IMR-90 (cell line): Measurements from ENCODE around the gene ZDHHC11B. TPM values are rescaled to one million over a fixed set of nuclear protein-coding genes. Genes with fewer than 3 reads are reported as not detected.

Source experiments
- ATAC-seq: fragments of 200-7000 bp; cut with Tn5 transposase; 2 replicates; pipeline ENCODE4 v1.9.1; 2020; ENCODE audit warnings: low read depth, mild to moderate bottlenecking, moderate library complexity
- BruUV-seq: library from RNA; stranded (reverse); fragments of 400-500 nt; replicated peaks from 2 replicates; lab custom pipeline; 2021; lab: Mats Ljungman, UMichigan
- CTCF ChIA-PET: fragments of 300-600 bp; formaldehyde crosslinking; extraction: SDS; loops from one replicate; lab custom pipeline; 2021; ENCODE audit warnings: antibody characterized with exemption; lab: Yijun Ruan, JAX
- POLR2A ChIA-PET: fragments of 300-600 bp; sonication (Branson Sonifier 250); formaldehyde crosslinking; loops from one replicate; lab custom pipeline; 2022; ENCODE audit warnings: antibody characterized with exemption; ENCODE audit not compliant: unreplicated experiment; lab: Charles Lee
- DNase-seq: peaks from one replicate; pipeline ENCODE4 v3.0.0; 2013
- H2AFZ ChIP-seq: replicated peaks from 2 replicates; pipeline ENCODE3; 2013; ENCODE audit warnings: low read length, mild to moderate bottlenecking; ENCODE audit not compliant: poor library complexity
- H2AK5ac ChIP-seq: 2 replicates; pipeline ENCODE4 v1.6.1; 2013; ENCODE audit warnings: low read depth, low read length, inconsistent platforms
- H2AK9ac ChIP-seq: replicated peaks from 2 replicates; pipeline ENCODE3; 2013; ENCODE audit warnings: mild to moderate bottlenecking, low read depth, low read length, moderate library complexity; ENCODE audit not compliant: poor library complexity
- H2BK120ac ChIP-seq: 2 replicates; pipeline ENCODE4 v1.6.1; 2013; ENCODE audit warnings: low read depth, low read length, inconsistent platforms
- H2BK15ac ChIP-seq: 3 replicates; pipeline ENCODE4 v1.6.1; 2013; ENCODE audit warnings: low read depth, low read length, inconsistent platforms
- H2BK20ac ChIP-seq: 2 replicates; pipeline ENCODE4 v1.6.1; 2013; ENCODE audit warnings: low read depth, mild to moderate bottlenecking, inconsistent platforms, low read length, moderate library complexity
- H2BK5ac ChIP-seq: 2 replicates; pipeline ENCODE4 v1.6.1; 2013; ENCODE audit warnings: mild to moderate bottlenecking, low read depth, low read length, inconsistent platforms; ENCODE audit not compliant: poor library complexity, severe bottlenecking
- H3K14ac ChIP-seq: replicated peaks from 2 replicates; pipeline ENCODE4 v1.6.1; 2013; ENCODE audit warnings: low read depth, low read length, inconsistent platforms
- H3K18ac ChIP-seq: 2 replicates; pipeline ENCODE4 v1.6.1; 2013; ENCODE audit warnings: low read depth, low read length, control low read depth
- H3K23ac ChIP-seq: 2 replicates; pipeline ENCODE4 v1.6.1; 2013; ENCODE audit warnings: low read depth, low read length, inconsistent platforms
- H3K27ac ChIP-seq: 2 replicates; pipeline ENCODE4 v1.5.1; 2013; ENCODE audit warnings: mild to moderate bottlenecking, control low read depth, low read length; ENCODE audit not compliant: insufficient read depth
- H3K27me3 ChIP-seq: 2 replicates; pipeline ENCODE4 v1.6.1; 2013; ENCODE audit warnings: low read length; ENCODE audit not compliant: control insufficient read depth, insufficient read depth
- H3K36me3 ChIP-seq: 2 replicates; pipeline ENCODE4 v1.6.1; 2013; ENCODE audit warnings: low read length, mixed read lengths; ENCODE audit not compliant: control insufficient read depth, insufficient read depth
- H3K4ac ChIP-seq: 2 replicates; pipeline ENCODE4 v1.6.1; 2013; ENCODE audit warnings: low read depth, low read length, inconsistent platforms
- H3K4me1 ChIP-seq: 2 replicates; pipeline ENCODE4 v1.6.1; 2013; ENCODE audit warnings: low read length, mixed read lengths; ENCODE audit not compliant: control insufficient read depth, insufficient read depth
- H3K4me2 ChIP-seq: 2 replicates; pipeline ENCODE4 v1.6.1; 2013; ENCODE audit warnings: low read depth, mild to moderate bottlenecking, control low read depth, low read length, moderate library complexity
- H3K4me3 ChIP-seq: 2 replicates; pipeline ENCODE4 v1.5.1; 2013; ENCODE audit warnings: low read depth, mild to moderate bottlenecking, control low read depth, low read length, moderate library complexity; ENCODE audit not compliant: insufficient read depth
- H3K56ac ChIP-seq: 2 replicates; pipeline ENCODE4 v1.6.1; 2013; ENCODE audit warnings: low read length, inconsistent platforms; ENCODE audit not compliant: insufficient read depth; ENCODE audit errors: extremely low read depth
- H3K79me1 ChIP-seq, 2 experiments: 2 replicates each; pipeline ENCODE4 v1.6.1; 2013; ENCODE audit warnings: low read length in 2 of 2, inconsistent platforms in 1 of 2, low read depth in 1 of 2
- H3K9ac ChIP-seq: 2 replicates; pipeline ENCODE4 v1.6.1; 2013; ENCODE audit warnings: low read depth, low read length, control low read depth
- H3K9me1 ChIP-seq: 2 replicates; pipeline ENCODE4 v1.6.1; 2013; ENCODE audit warnings: low read length, inconsistent platforms; ENCODE audit not compliant: insufficient read depth
- H3K9me3 ChIP-seq: 2 replicates; pipeline ENCODE4 v1.6.1; 2013; ENCODE audit warnings: low read length; ENCODE audit not compliant: control insufficient read depth, insufficient read depth
- H4K20me1 ChIP-seq: 2 replicates; pipeline ENCODE4 v1.6.1; 2013; ENCODE audit warnings: low read length, inconsistent platforms; ENCODE audit not compliant: insufficient read depth
- H4K5ac ChIP-seq: 2 replicates; pipeline ENCODE4 v1.6.1; 2013; ENCODE audit warnings: mild to moderate bottlenecking, low read depth, low read length, control low read depth
- H4K8ac ChIP-seq, 2 experiments: 2 replicates each; pipeline ENCODE4 v1.6.1; 2013; ENCODE audit warnings: low read depth in 2 of 2, low read length in 2 of 2, control low read depth in 1 of 2, inconsistent platforms in 1 of 2
- H4K91ac ChIP-seq: 2 replicates; pipeline ENCODE4 v1.6.1; 2013; ENCODE audit warnings: low read depth, low read length, inconsistent platforms; ENCODE audit not compliant: insufficient read depth
- BHLHE40 ChIP-seq: fragments of 150-350 bp; IDR thresholded peaks from 2 replicates; pipeline ENCODE4 v1.6.1; 2016; ENCODE audit warnings: mild to moderate bottlenecking, low read depth, low read length
- CEBPB ChIP-seq: IDR thresholded peaks from 2 replicates; pipeline ENCODE4 v1.6.1; 2012; ENCODE audit warnings: low read depth, low read length, improper control_type of control experiment
- CHD1 ChIP-seq: IDR thresholded peaks from 2 replicates; pipeline ENCODE4 v1.6.1; 2012; ENCODE audit warnings: low read depth, low read length, improper control_type of control experiment
- CTCF ChIP-seq: conservative IDR thresholded peaks from 2 replicates; pipeline ENCODE4 v1.5.1; 2012; ENCODE audit warnings: mild to moderate bottlenecking, low read depth, low read length, improper control_type of control experiment
- FOS ChIP-seq: fragments of 150-350 bp; IDR thresholded peaks from 2 replicates; pipeline ENCODE4 v1.6.1; 2016; ENCODE audit warnings: low read depth, low read length
- MXI1 ChIP-seq: IDR thresholded peaks from 2 replicates; pipeline ENCODE4 v1.6.1; 2012; ENCODE audit warnings: low read depth, mild to moderate bottlenecking, low read length, moderate library complexity, borderline replicate concordance
- POLR2A ChIP-seq: IDR thresholded peaks from 2 replicates; pipeline ENCODE4 v1.6.1; 2012; ENCODE audit warnings: mild to moderate bottlenecking, low read depth, low read length
- RAD21 ChIP-seq: IDR thresholded peaks from 2 replicates; pipeline ENCODE4 v1.6.1; 2012; ENCODE audit warnings: low read length, improper control_type of control experiment
- RCOR1 ChIP-seq: IDR thresholded peaks from 2 replicates; pipeline ENCODE4 v1.6.1; 2012; ENCODE audit warnings: mild to moderate bottlenecking, low read length, improper control_type of control experiment; ENCODE audit not compliant: insufficient replicate concordance
- SMC3 ChIP-seq: fragments of 150-350 bp; IDR thresholded peaks from 2 replicates; pipeline ENCODE4 v1.6.1; 2016; ENCODE audit warnings: low read depth, mild to moderate bottlenecking, antibody characterized with exemption, low read length, moderate library complexity
- USF2 ChIP-seq: fragments of 150-350 bp; IDR thresholded peaks from 2 replicates; pipeline ENCODE4 v1.6.1; 2017; ENCODE audit warnings: mild to moderate bottlenecking, antibody characterized with exemption, low read length, low read depth
- WGBS, 2 experiments: methylation state at CpG; one replicate each; pipeline versions ENCODE4 v1.1.5 to v1.1.7; 2013; ENCODE audit warnings: missing lambda C conversion rate in 2 of 2; ENCODE audit not compliant: insufficient read length in 1 of 2; ENCODE audit errors: extremely low coverage in 2 of 2; 5-methylcytosine and 5-hydroxymethylcytosine counted together
- dilution Hi-C: fragments of 300-500 bp; cut with HindIII; formaldehyde crosslinking; loops from one replicate; pipeline ENCODE4 v1.14.3; 2018; ENCODE audit warnings: low sequenced_read_pairs; ENCODE audit not compliant: unreplicated experiment
- in situ Hi-C: fragments of 300-500 bp; cut with MboI; formaldehyde crosslinking; loops from 3 replicates; pipeline ENCODE4 v1.14.3; 2019; ENCODE audit warnings: low sequenced_read_pairs, inconsistent platforms, mixed read lengths
- intact Hi-C: fragments of 100-400 bp; cut with micrococcal nuclease; formaldehyde crosslinking; loops from 2 replicates; pipeline ENCODE4 v1.10.0; 2022
- polyA plus RNA-seq, 3 experiments: library from polyadenylated mRNA; depleted of rRNA; stranded (reverse); fragments of >200 nt; gene quantifications; 2 replicates each; pipeline ENCODE4 v1.2.3, GENCODE V29; 2012; ENCODE audit warnings: low replicate concordance in 1 of 3
- total RNA-seq: library from RNA; depleted of rRNA; stranded (reverse); fragments of >200 nt; gene quantifications from 2 replicates; pipeline ENCODE4 v1.2.3, GENCODE V29; 2012

Gene ZDHHC11B
- total and polyA plus RNA-seq, 2 of the 4 experiments (the other 2 are of a cell fraction), result 0.12 TPM; not detected in 1

- no peak overlapping the region for H3K14ac ChIP-seq
- intact Hi-C loops, result no loop called here
These were observed 28.4 kb downstream of the ZDHHC11B start for GRCh38 chr5:756171-756570.

More at GRCh38 chr5:756171-756570, 28.4 kb downstream of the ZDHHC11B start:
- Histone ChIP-seq H3K56ac (no peak overlapping the region), H3K36me3 (no peaks in the 10 kb centered on the region), H2BK20ac (no peak overlapping the region), H4K20me1 (no peaks in the 10 kb centered on the region), H2BK5ac (no peak overlapping the region), H3K9ac (no peak overlapping the region), H3K23ac (no peak overlapping the region), H3K79me1 (no peaks in the 10 kb centered on the region), H3K9me3 (no peaks in the 10 kb centered on the region), H4K91ac (no peak overlapping the region), H3K4ac (no peak overlapping the region), H2BK120ac (no peak overlapping the region), H2AK9ac (no peak overlapping the region), H4K5ac (no peak overlapping the region), H3K18ac (no peak overlapping the region), H4K8ac (no peak overlapping the region), H3K4me2 (no peak overlapping the region), H2AK5ac (no peak overlapping the region), H3K27ac (no peak overlapping the region), H2AFZ (no peak overlapping the region), H3K4me1 (no peaks in the 10 kb centered on the region), H2BK15ac (no peak overlapping the region), H3K4me3 (no peak overlapping the region), H3K27me3 (peaks cover 36% of the 10 kb centered on the region), H3K9me1 (no peaks in the 10 kb centered on the region; the same call in 1 of the 2 replicates)
- POLR2A ChIA-PET, result no interaction called here
- CTCF ChIA-PET, result no interaction called here
- dilution Hi-C loops, result no loop called here
- no peak for ATAC-seq
- in situ Hi-C loops, result no loop called here
- no TSS peak for BruUV-seq
- TF ChIP-seq FOS (no peak), CHD1 (no peak), BHLHE40 (no peak), RAD21 (no peak), CTCF (no peak), RCOR1 (no peak), CEBPB (no peak), MXI1 (no peak), USF2 (no peak), POLR2A (no peak), SMC3 (no peak)
- DNase-seq, result no peak
- WGBS, 2 experiments, result 29% methylated on average over 2 of the region's 10 CpGs; no CpG with 5 or more reads in 1 of the 2 experiments
